ENCODE results near the gene MUSK. TPM values are rescaled to one million over a fixed set of nuclear protein-coding genes. Genes with fewer than 3 reads are reported as not detected.

MUSK gene
- total RNA-seq, 4 donors from 2014 or later = 0.22 to 0.42 (median 0.27) TPM; not detected in 1

- no peaks in the 10 kb centered on the region for H3K36me3 ChIP-seq
Measured at GRCh38 chr9:110810262-110810976, 141.8 kb downstream of the MUSK start.

DNA sequence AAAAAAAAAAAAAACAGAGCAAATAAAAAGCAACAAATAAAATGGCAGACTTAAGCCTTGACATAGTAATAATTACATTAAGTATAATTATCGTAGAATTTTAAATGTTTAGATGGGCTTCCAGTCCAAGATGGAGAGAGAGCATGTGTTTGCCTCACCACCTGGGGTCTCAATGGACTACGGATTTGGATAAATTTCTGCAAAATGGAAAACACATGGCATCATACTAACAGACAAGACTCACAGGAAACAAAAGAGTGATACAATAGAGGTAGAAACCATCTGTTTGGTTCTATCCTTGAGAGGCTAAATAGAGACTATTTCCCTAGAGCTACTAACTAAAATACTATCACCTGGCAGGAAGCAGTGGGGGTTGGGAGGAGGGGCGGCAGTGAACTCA, 144.3 kb downstream of the MUSK start:
- TF ChIP-seq POLR2A (IDR thresholded peaks at IDR 0.05) = no peak
- TF ChIP-seq, protein P1, sequence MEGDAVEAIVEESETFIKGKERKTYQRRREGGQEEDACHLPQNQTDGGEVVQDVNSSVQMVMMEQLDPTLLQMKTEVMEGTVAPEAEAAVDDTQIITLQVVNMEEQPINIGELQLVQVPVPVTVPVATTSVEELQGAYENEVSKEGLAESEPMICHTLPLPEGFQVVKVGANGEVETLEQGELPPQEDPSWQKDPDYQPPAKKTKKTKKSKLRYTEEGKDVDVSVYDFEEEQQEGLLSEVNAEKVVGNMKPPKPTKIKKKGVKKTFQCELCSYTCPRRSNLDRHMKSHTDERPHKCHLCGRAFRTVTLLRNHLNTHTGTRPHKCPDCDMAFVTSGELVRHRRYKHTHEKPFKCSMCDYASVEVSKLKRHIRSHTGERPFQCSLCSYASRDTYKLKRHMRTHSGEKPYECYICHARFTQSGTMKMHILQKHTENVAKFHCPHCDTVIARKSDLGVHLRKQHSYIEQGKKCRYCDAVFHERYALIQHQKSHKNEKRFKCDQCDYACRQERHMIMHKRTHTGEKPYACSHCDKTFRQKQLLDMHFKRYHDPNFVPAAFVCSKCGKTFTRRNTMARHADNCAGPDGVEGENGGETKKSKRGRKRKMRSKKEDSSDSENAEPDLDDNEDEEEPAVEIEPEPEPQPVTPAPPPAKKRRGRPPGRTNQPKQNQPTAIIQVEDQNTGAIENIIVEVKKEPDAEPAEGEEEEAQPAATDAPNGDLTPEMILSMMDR (IDR thresholded peaks at IDR 0.05) = no peak
- 71 to 84% methylated on average over 3 of the region's 3 CpGs for WGBS, 2 donors
- Histone ChIP-seq H3K4me1 (no peaks in the 10 kb centered on the region), H3K36me3 (no peaks in the 10 kb centered on the region), H3K4me3 (replicated peaks in 1 of 3) (no peak overlapping the region), H3K27ac (no peak overlapping the region), H3K27me3 (no peaks in the 10 kb centered on the region), H3K9me3 (no peaks in the 10 kb centered on the region)
- intact Hi-C loops (cut with DNase I) = no loop called here
- no peak for DNase-seq

More at GRCh38 chr9:110810262-110810976, 141.8 kb downstream of the MUSK start:
- Histone ChIP-seq H3K27me3 (no peaks in the 10 kb centered on the region), H3K4me3 (replicated peaks in 1 of 3) (no peak overlapping the region), H3K9me3 (no peaks in the 10 kb centered on the region), H3K4me1 (no peaks in the 10 kb centered on the region), H3K27ac (no peak overlapping the region)
- TF ChIP-seq POLR2A (IDR thresholded peaks at IDR 0.05) = no peak
- TF ChIP-seq, protein P1 (IDR thresholded peaks at IDR 0.05) = no peak
- DNase-seq = no peak
- 94 to 95% methylated on average over 1 of the region's 1 CpG for WGBS, 2 donors
- intact Hi-C loops (cut with DNase I) = no loop called here

GRCh38 chr9:110814159-110814558, 145.6 kb downstream of the MUSK start:
- WGBS, 2 donors = 40 to 79% methylated on average over 2 of the region's 2 CpGs
- intact Hi-C loops (cut with DNase I) = no loop called here
- TF ChIP-seq POLR2A (IDR thresholded peaks at IDR 0.05) = no peak
- TF ChIP-seq, protein P1 (IDR thresholded peaks at IDR 0.05) = no peak
- no peak for DNase-seq
- Histone ChIP-seq H3K36me3 (no peaks in the 10 kb centered on the region), H3K4me3 (replicated peaks in 1 of 3) (no peak overlapping the region), H3K9me3 (no peaks in the 10 kb centered on the region), H3K4me1 (no peaks in the 10 kb centered on the region), H3K27me3 (no peaks in the 10 kb centered on the region), H3K27ac (no peak overlapping the region)

- intact Hi-C loops (cut with DNase I) = no loop called here
- TF ChIP-seq, protein P1 (IDR thresholded peaks at IDR 0.05) = no peak
- TF ChIP-seq POLR2A (IDR thresholded peaks at IDR 0.05) = no peak
- no peaks in the 10 kb centered on the region for H3K27me3 ChIP-seq
- no peak overlapping the region for H3K27ac ChIP-seq
- WGBS, 2 donors = 65 to 72% methylated on average over 1 of the region's 1 CpG
- H3K4me1 ChIP-seq = no peaks in the 10 kb centered on the region
- H3K9me3 ChIP-seq = no peaks in the 10 kb centered on the region
- no peaks in the 10 kb centered on the region for H3K36me3 ChIP-seq
- no peak overlapping the region for H3K4me3 ChIP-seq (replicated peaks in 1 of 3)
- no peak for DNase-seq
Measured at GRCh38 chr9:110815361-110815760, 146.8 kb downstream of the MUSK start.

- TF ChIP-seq, protein P1 (IDR thresholded peaks at IDR 0.05) = no peak
- TF ChIP-seq POLR2A (IDR thresholded peaks at IDR 0.05) = no peak
- 37 to 50% methylated on average over 1 of the region's 1 CpG for WGBS, 2 donors
- intact Hi-C loops (cut with DNase I) = no loop called here
- Histone ChIP-seq H3K9me3 (no peaks in the 10 kb centered on the region), H3K36me3 (no peaks in the 10 kb centered on the region), H3K27me3 (no peaks in the 10 kb centered on the region), H3K4me1 (no peaks in the 10 kb centered on the region), H3K27ac (no peak overlapping the region), H3K4me3 (replicated peaks in 1 of 3) (no peak overlapping the region)
- no peak for DNase-seq
Measured at GRCh38 chr9:110820381-110820780, 151.8 kb downstream of the MUSK start.
